Glomerular visceral epithelial cell (primary cell): ENCODE results near the gene FUT7.
"Not testable (repeated sequence)": the region's sequence is repeated elsewhere in the genome, so short reads cannot be mapped to it uniquely, and the experiment has no call there.

Experiments
- DNase-seq: peaks from one replicate; pipeline ENCODE4 v3.0.0-alpha.2; 2016; ENCODE audit errors: extremely low spot score

The FUT7 gene

GRCh38 chr9:137017791-137018497 is 13.9 kb downstream of the FUT7 start:
- no peak for DNase-seq

GRCh38 chr9:137017071-137017470 is 14.8 kb downstream of the FUT7 start:
- DNase-seq: no peak

- DNase-seq: no peak
Observed at GRCh38 chr9:137016436-137016835, 15.5 kb downstream of the FUT7 start.

- no peak for DNase-seq
Observed at GRCh38 chr9:137015976-137016375, 15.9 kb downstream of the FUT7 start.

- no peak for DNase-seq
Observed at GRCh38 chr9:137015540-137015930, 16.4 kb downstream of the FUT7 start.

- DNase-seq: no peak
Observed at GRCh38 chr9:137014776-137015539, 16.9 kb downstream of the FUT7 start.

- DNase-seq: no peak
Observed at GRCh38 chr9:137014166-137014565, 17.7 kb downstream of the FUT7 start.

GRCh38 chr9:137013571-137013940 is 18.3 kb downstream of the FUT7 start:
- DNase-seq: no peak

GRCh38 chr9:137012694-137013570 is 19.0 kb downstream of the FUT7 start:
- DNase-seq: no peak

- no peak for DNase-seq
Observed at GRCh38 chr9:137011907-137012675, 19.8 kb downstream of the FUT7 start.

GRCh38 chr9:137011156-137011555 is 20.7 kb downstream of the FUT7 start:
- no peak for DNase-seq

GRCh38 chr9:137009938-137010732 is 21.8 kb downstream of the FUT7 start:
- no peak for DNase-seq

GRCh38 chr9:137009217-137009616 is 22.7 kb downstream of the FUT7 start:
- DNase-seq: no peak

GRCh38 chr9:137008312-137008711 is 23.6 kb downstream of the FUT7 start:
- DNase-seq: no peak

GRCh38 chr9:137007816-137008270 is 24.0 kb downstream of the FUT7 start:
- DNase-seq: peak; percentile 19

- no peak for DNase-seq
Observed at GRCh38 chr9:137007108-137007815, 24.6 kb downstream of the FUT7 start.

- DNase-seq: no peak
Observed at GRCh38 chr9:137006116-137007003, 25.5 kb downstream of the FUT7 start.

- DNase-seq: not testable (repeated sequence)
Observed at GRCh38 chr9:137004285-137004684, 27.6 kb downstream of the FUT7 start.

GRCh38 chr9:137002646-137003041 is 29.2 kb downstream of the FUT7 start:
- no peak for DNase-seq
